Liver (tissue), 9 donors: Measurements from ENCODE around the gene HAO2. TPM values are rescaled to one million over a fixed set of nuclear protein-coding genes. Genes with fewer than 3 reads are reported as not detected.

Experiments used
- DNase-seq: peaks from one replicate; pipeline ENCODE4 v3.0.0-alpha.2; 2017; ENCODE audit warnings: low spot score
- H3K27ac ChIP-seq, 2 donors: one replicate each; pipeline ENCODE4 v1.7.0; 2013; ENCODE audit warnings: inconsistent platforms in 2 of 2, low read length in 2 of 2, control low read depth in 1 of 2, low read depth in 1 of 2, mild to moderate bottlenecking in 1 of 2
- H3K27me3 ChIP-seq, 4 donors: one replicate each; pipeline versions ENCODE4 v1.6.1 to v1.7.0; 2013; ENCODE audit warnings: low read length in 3 of 4, inconsistent platforms in 1 of 4, mild to moderate bottlenecking in 1 of 4, moderate library complexity in 1 of 4; ENCODE audit not compliant: control insufficient read depth in 4 of 4, insufficient read depth in 4 of 4
- H3K36me3 ChIP-seq, 4 donors: one replicate each; pipeline versions ENCODE4 v1.6.1 to v1.7.0; 2013; ENCODE audit warnings: low read length in 3 of 4, mild to moderate bottlenecking in 3 of 4, low read depth in 1 of 4, moderate library complexity in 1 of 4; ENCODE audit not compliant: control insufficient read depth in 4 of 4, insufficient read depth in 3 of 4
- H3K4me1 ChIP-seq, 4 donors: one replicate each; pipeline versions ENCODE4 v1.6.1 to v1.7.0; 2013; ENCODE audit warnings: low read length in 3 of 4, mild to moderate bottlenecking in 3 of 4, moderate library complexity in 1 of 4; ENCODE audit not compliant: control insufficient read depth in 4 of 4, insufficient read depth in 4 of 4
- H3K4me3 ChIP-seq, 3 donors: one replicate each; pipeline versions ENCODE4 v1.6.1 to v1.7.0; 2013; ENCODE audit warnings: low read length in 3 of 3, control low read depth in 1 of 3, low read depth in 1 of 3, mild to moderate bottlenecking in 1 of 3
- H3K9ac ChIP-seq, 2 donors: one replicate each; pipeline ENCODE4 v1.7.0; 2013; ENCODE audit warnings: low read length in 2 of 2, mild to moderate bottlenecking in 2 of 2, moderate library complexity in 2 of 2, control low read depth in 1 of 2, low read depth in 1 of 2
- H3K9me3 ChIP-seq, 4 donors: one replicate each; pipeline versions ENCODE4 v1.6.1 to v1.7.0; 2013; ENCODE audit warnings: low read length in 3 of 4; ENCODE audit not compliant: control insufficient read depth in 4 of 4
- ATF3 ChIP-seq: IDR thresholded peaks from 2 replicates; pipeline ENCODE4 v1.6.1; 2016; ENCODE audit warnings: antibody characterized with exemption
- CTCF ChIP-seq: fragments of 150-350 bp; IDR thresholded peaks from 2 replicates; pipeline ENCODE4 v1.5.1; 2017; ENCODE audit warnings: improper control_type of control experiment, low read depth, low read length; ENCODE audit not compliant: missing input control
- EGR1 ChIP-seq, 2 donors: IDR thresholded peaks; 2 replicates each; pipeline ENCODE4 v1.6.1; 2016 to 2018; ENCODE audit warnings: antibody characterized with exemption in 2 of 2, low read depth in 2 of 2
- FOXA1 ChIP-seq: IDR thresholded peaks from 2 replicates; pipeline ENCODE4 v1.6.1; 2016; ENCODE audit warnings: antibody characterized with exemption
- FOXA2 ChIP-seq: IDR thresholded peaks from 2 replicates; pipeline ENCODE4 v1.6.1; 2016; ENCODE audit warnings: antibody characterized with exemption
- GABPA ChIP-seq, 2 donors: IDR thresholded peaks in 1 of 2; conservative IDR thresholded peaks in 1 of 2; 2 replicates each; pipeline ENCODE4 v1.6.1; 2016; ENCODE audit warnings: antibody characterized with exemption in 2 of 2, mild to moderate bottlenecking in 1 of 2, moderate library complexity in 1 of 2
- HNF4A ChIP-seq, 2 donors: conservative IDR thresholded peaks; 2 replicates each; pipeline ENCODE4 v1.6.1; 2016; ENCODE audit warnings: antibody characterized with exemption in 2 of 2, mild to moderate bottlenecking in 2 of 2
- HNF4G ChIP-seq: IDR thresholded peaks from 2 replicates; pipeline ENCODE4 v1.6.1; 2016; ENCODE audit warnings: antibody characterized with exemption
- JUND ChIP-seq, 2 donors: IDR thresholded peaks; 2 replicates each; pipeline ENCODE4 v1.6.1; 2016; ENCODE audit warnings: antibody characterized with exemption in 2 of 2
- MAX ChIP-seq: IDR thresholded peaks from 2 replicates; pipeline ENCODE4 v1.6.1; 2016; ENCODE audit warnings: antibody characterized with exemption
- RAD21 ChIP-seq, 2 donors: IDR thresholded peaks; 2 replicates each; pipeline ENCODE4 v1.6.1; 2016; ENCODE audit warnings: antibody characterized with exemption in 2 of 2, mild to moderate bottlenecking in 2 of 2
- RXRA ChIP-seq, 2 donors: IDR thresholded peaks; 2 replicates each; pipeline ENCODE4 v1.6.1; 2017 to 2018; ENCODE audit warnings: antibody characterized with exemption in 2 of 2, mild to moderate bottlenecking in 1 of 2
- SP1 ChIP-seq: IDR thresholded peaks from 2 replicates; pipeline ENCODE4 v1.6.1; 2018; ENCODE audit warnings: antibody characterized with exemption, mild to moderate bottlenecking
- TAF1 ChIP-seq: conservative IDR thresholded peaks from 2 replicates; pipeline ENCODE4 v1.6.1; 2016; ENCODE audit warnings: antibody characterized with exemption, mild to moderate bottlenecking
- YY1 ChIP-seq: IDR thresholded peaks from 2 replicates; pipeline ENCODE4 v1.6.1; 2016; ENCODE audit warnings: antibody characterized with exemption, mild to moderate bottlenecking
- ZBTB33 ChIP-seq: IDR thresholded peaks from 2 replicates; pipeline ENCODE4 v1.6.1; 2016; ENCODE audit warnings: antibody characterized with exemption
- WGBS: extraction: QIAGEN DNeasy Blood & Tissue Kit; methylation state at CpG from one replicate; pipeline ENCODE4 v1.1.7; 2013; 5-methylcytosine and 5-hydroxymethylcytosine counted together
- polyA plus RNA-seq, 2 donors: library from polyadenylated mRNA; stranded (reverse) in 1 of 2; unstranded in 1 of 2; fragments of 200-250 nt in 1 of 2; fragments of >200 nt in 1 of 2; fragmentation: Nextera tagmentation in 1 of 2; extraction: Ambion mirVana in 1 of 2; gene quantifications; one replicate each; pipeline versions ENCODE4 v1.2.1 to v1.2.3, GENCODE V29; 2013 to 2015
- total RNA-seq, 2 donors: library from RNA; depleted of rRNA; stranded (reverse); fragments of >200 nt; gene quantifications; one replicate each; pipeline ENCODE4 v1.2.3, GENCODE V29; 2014
- donor health status: healthy.
- donor health status: healthy.
- donor health status: healthy.
- donor health status: healthy.
- donor health status: healthy.

The HAO2 gene
- total and polyA plus RNA-seq, 4 donors: 8.2 to 377 (median 150) TPM

- H3K9me3 ChIP-seq: no peaks in the 10 kb centered on the region
- 22% methylated on average over 4 of the region's 4 CpGs for WGBS
- DNase-seq: no peak
- peaks cover 12 to 83% (median 57%) of the 10 kb centered on the region in 4 donors for H3K4me1 ChIP-seq
- H3K4me3 ChIP-seq: no peak overlapping the region
- no peaks in the 10 kb centered on the region for H3K36me3 ChIP-seq
- peak overlapping the region; percentile 5 to 50 for H3K27ac ChIP-seq
- H3K27me3 ChIP-seq: no peaks in the 10 kb centered on the region
- no peak overlapping the region for H3K9ac ChIP-seq
- peak in 1 of 2 donors; percentile 34 for TF ChIP-seq HNF4A (conservative IDR thresholded peaks at IDR 0.05)
- no peak for TF ChIP-seq FOXA2
- peak; percentile 21 for TF ChIP-seq YY1
- TF ChIP-seq CTCF: no peak
- TF ChIP-seq RAD21 (IDR thresholded peaks at IDR 0.05): no peak
- TF ChIP-seq MAX: no peak
- peak in 1 of 2 donors; percentile 32 for TF ChIP-seq RXRA (IDR thresholded peaks at IDR 0.05)
- no peak for TF ChIP-seq EGR1 (IDR thresholded peaks at IDR 0.05; ENCODE audit: low read depth in 2 of 2)
- TF ChIP-seq SP1: peak; percentile 9
- TF ChIP-seq GABPA (IDR thresholded peaks at IDR 0.05 in 1 of 2, conservative IDR thresholded peaks at IDR 0.05 in 1 of 2): no peak
- TF ChIP-seq JUND (IDR thresholded peaks at IDR 0.05): peak in 1 of 2 donors; percentile 10
Observed at GRCh38 chr1:119374208-119374874, 5.8 kb downstream of the HAO2 start.

GRCh38 chr1:119375366-119375765 is 6.8 kb downstream of the HAO2 start:
- no peak overlapping the region for H3K4me3 ChIP-seq
- WGBS: 94% methylated on average over 1 of the region's 1 CpG
- no peaks in the 10 kb centered on the region for H3K9me3 ChIP-seq
- DNase-seq: no peak
- no peak for TF ChIP-seq CTCF
- no peak for TF ChIP-seq RXRA (IDR thresholded peaks at IDR 0.05)
- no peak for TF ChIP-seq FOXA1
- no peak for TF ChIP-seq FOXA2
- no peak for TF ChIP-seq ATF3
- no peak for TF ChIP-seq JUND (IDR thresholded peaks at IDR 0.05)
- TF ChIP-seq ZBTB33: no peak
- no peak for TF ChIP-seq YY1
- no peak for TF ChIP-seq TAF1
- TF ChIP-seq HNF4G: no peak
- TF ChIP-seq HNF4A (conservative IDR thresholded peaks at IDR 0.05): no peak
- no peak for TF ChIP-seq EGR1 (IDR thresholded peaks at IDR 0.05; ENCODE audit: low read depth in 2 of 2)
- TF ChIP-seq SP1: no peak
- no peaks in the 10 kb centered on the region for H3K27me3 ChIP-seq
- no peak overlapping the region for H3K9ac ChIP-seq
- H3K27ac ChIP-seq: no peak overlapping the region
- no peaks in the 10 kb centered on the region for H3K36me3 ChIP-seq
- peaks cover 17 to 87% (median 66%) of the 10 kb centered on the region in 4 donors for H3K4me1 ChIP-seq
